GM12891 (cell line): ENCODE results near the gene UNCX.

Experiments used
- POLR2A ChIP-seq: IDR thresholded peaks from 2 replicates; pipeline ENCODE4 v1.6.1; 2011; ENCODE audit warnings: low read depth, low read length, control low read depth
- POLR2AphosphoS5 ChIP-seq: IDR thresholded peaks from 2 replicates; pipeline ENCODE4 v1.6.1; 2011; ENCODE audit warnings: low read depth, low read length, control low read depth
- POU2F2 ChIP-seq: IDR thresholded peaks from 2 replicates; pipeline ENCODE4 v1.6.1; 2011; ENCODE audit warnings: low read depth, mild to moderate bottlenecking, control low read depth, low read length, moderate library complexity
- TAF1 ChIP-seq: IDR thresholded peaks from 2 replicates; pipeline ENCODE4 v1.6.1; 2011; ENCODE audit warnings: low read depth, low read length, control low read depth

DNA sequence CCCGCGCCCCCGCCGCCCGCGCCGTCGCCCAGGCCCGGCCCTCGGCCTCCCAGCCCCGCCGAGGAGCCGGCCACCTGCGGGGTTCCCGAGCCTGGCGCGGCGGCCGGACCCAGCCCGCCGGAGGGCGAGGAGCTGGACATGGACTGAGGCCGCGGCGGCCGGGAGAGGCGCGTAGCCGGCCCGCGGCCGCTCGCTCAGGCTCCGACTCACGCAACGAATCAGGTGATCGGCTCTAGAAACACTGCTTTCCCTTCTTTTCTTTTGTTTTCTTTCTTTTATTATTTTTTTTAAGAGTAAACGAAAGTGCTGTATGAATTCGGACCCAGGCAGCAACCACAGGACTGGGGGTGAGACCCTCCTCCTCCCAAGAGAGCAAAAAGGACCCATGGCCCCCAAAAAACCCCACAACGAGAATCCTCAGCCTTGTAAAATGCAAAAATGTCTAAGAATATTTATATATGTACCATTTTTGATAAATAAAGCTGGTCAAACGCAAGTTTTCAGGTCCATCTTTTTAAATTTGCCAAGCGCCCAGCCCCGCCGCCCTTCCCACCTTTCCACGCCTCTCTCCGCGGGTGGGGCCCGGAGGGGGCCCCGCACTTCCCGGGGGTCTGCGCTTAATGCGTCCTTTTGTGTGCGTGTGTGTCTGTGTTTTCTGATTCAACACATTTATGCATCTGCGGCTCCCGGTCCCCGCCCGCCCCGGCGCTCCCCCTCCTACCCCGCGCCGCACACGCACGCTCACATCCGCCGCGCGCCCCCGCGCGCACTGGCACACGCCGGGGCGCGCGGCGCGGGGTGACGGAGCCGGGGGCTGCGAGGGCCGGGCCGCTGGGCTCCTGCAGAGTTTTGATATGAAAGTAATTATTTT, 4.4 kb downstream of the UNCX start:
- no peak for TF ChIP-seq POLR2AphosphoS5
- no peak for TF ChIP-seq POLR2A
- TF ChIP-seq TAF1 = no peak
- no peak for TF ChIP-seq POU2F2
